A673 (cell line): Measurements from ENCODE around the gene THADA.

Source experiments
- CTCF ChIP-seq: fragments of 300-800, 200-600 bp; sonication (generic); conservative IDR thresholded peaks from 2 replicates; pipeline ENCODE4 v1.5.1; 2017; ENCODE audit warnings: low read depth, mild to moderate bottlenecking, antibody characterized with exemption, low read length, moderate library complexity, mixed read lengths
- EZH2 ChIP-seq: fragments of 200-600 bp; sonication (generic); IDR thresholded peaks from 2 replicates; pipeline ENCODE4 v1.6.1; 2017; ENCODE audit warnings: borderline replicate concordance, low read depth, mild to moderate bottlenecking, mixed read lengths, antibody characterized with exemption, low read length; ENCODE audit not compliant: poor library complexity, severe bottlenecking

DNA sequence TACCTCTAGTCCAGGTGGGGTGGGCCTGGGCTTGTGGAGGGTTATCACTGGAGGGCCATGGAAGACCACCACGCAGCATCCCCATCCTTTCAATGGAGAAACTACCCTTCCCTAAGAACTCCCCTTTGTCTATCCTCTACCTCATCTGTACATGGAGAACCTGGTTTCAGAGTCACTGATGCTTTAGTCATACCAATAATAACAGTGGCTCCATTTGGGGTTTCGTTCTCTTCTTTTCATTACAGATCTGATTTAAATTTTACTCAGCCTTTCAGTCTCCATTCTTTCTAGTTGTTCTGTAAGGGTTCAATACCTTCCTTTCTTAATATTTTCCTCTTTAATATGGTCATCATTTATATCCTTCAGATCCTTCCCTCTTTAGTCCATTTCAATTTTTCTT is 314.8 kb downstream of the THADA start:
- TF ChIP-seq CTCF (no peak), EZH2 (no peak)
